Ectodermal cell (in vitro differentiated cells): ENCODE results near the gene TRIP6.

Source experiments
- H3K27ac ChIP-seq: 2 replicates; pipeline ENCODE4 v1.7.0; 2013; ENCODE audit warnings: mild to moderate bottlenecking, low read depth, low read length; ENCODE audit not compliant: insufficient read depth, poor library complexity, severe bottlenecking
- H3K27me3 ChIP-seq: 2 replicates; pipeline ENCODE4 v1.7.0; 2013; ENCODE audit warnings: mild to moderate bottlenecking, low read length; ENCODE audit not compliant: insufficient read depth, control insufficient read depth, poor library complexity, severe bottlenecking
- H3K36me3 ChIP-seq: one replicate; pipeline ENCODE4 v1.7.0; 2013; ENCODE audit warnings: low read length; ENCODE audit not compliant: control insufficient read depth, insufficient read depth
- H3K4me1 ChIP-seq: one replicate; pipeline ENCODE4 v1.7.0; 2013; ENCODE audit warnings: low read length; ENCODE audit not compliant: control insufficient read depth, insufficient read depth
- H3K4me3 ChIP-seq: 2 replicates; pipeline ENCODE4 v1.7.0; 2013; ENCODE audit warnings: low read depth, low read length, control low read depth; ENCODE audit not compliant: insufficient read depth
- H3K9me3 ChIP-seq: 2 replicates; pipeline ENCODE4 v1.7.0; 2013; ENCODE audit warnings: mild to moderate bottlenecking, low read length, moderate library complexity; ENCODE audit not compliant: control insufficient read depth
- WGBS, 2 experiments: methylation state at CpG; one replicate each; pipeline ENCODE4 v1.1.7; 2013; ENCODE audit warnings: missing lambda C conversion rate in 2 of 2; 5-methylcytosine and 5-hydroxymethylcytosine counted together

The TRIP6 gene

DNA sequence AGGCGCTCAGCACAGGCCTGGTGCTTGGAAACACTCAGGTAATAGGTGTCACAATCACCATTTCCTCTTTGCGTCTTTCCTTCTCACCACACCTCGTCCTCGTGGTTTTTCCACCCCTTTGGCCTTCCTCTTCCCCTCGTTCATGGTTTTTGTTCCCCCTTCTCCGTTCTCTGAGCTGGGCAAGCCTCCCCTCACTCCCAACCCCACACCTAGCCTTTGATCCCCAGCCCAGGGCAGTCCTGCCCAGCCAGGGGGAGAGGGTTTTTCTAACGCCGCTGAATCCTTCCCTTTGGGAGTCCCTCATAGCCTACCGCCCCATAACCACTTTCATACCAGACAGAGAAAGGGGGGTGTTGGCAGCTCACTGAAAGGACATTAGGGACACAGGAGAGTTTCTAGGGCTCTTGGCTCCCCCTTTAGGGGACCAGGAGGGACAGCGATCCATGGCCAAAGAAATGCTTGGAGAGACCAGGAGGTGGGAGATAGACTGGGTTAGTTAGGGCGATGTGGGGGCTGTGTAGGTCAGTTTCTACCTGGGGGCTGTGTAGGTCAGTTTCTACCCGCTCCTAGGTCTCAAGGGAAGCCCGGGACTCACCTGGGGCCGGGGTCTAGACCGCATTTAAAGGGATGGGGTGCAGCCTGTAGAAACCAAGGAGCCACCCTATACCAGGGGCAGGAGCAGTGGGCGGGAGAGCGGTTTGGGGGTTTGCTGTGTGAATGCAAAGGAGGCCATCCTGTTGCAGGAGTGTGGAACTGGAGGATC lies 41.3 kb upstream of the TRIP6 start:
- Histone ChIP-seq H3K36me3 (peaks cover 28% of the 10 kb centered on the region), H3K9me3 (no peaks in the 10 kb centered on the region), H3K4me1 (peaks cover 8% of the 10 kb centered on the region), H3K27me3 (no peaks in the 10 kb centered on the region), H3K27ac (no peak overlapping the region), H3K4me3 (peak overlapping the region; percentile 88)
- WGBS, 2 experiments: 3 to 7% methylated on average over 16 to 17 of the region's 17 CpGs

DNA sequence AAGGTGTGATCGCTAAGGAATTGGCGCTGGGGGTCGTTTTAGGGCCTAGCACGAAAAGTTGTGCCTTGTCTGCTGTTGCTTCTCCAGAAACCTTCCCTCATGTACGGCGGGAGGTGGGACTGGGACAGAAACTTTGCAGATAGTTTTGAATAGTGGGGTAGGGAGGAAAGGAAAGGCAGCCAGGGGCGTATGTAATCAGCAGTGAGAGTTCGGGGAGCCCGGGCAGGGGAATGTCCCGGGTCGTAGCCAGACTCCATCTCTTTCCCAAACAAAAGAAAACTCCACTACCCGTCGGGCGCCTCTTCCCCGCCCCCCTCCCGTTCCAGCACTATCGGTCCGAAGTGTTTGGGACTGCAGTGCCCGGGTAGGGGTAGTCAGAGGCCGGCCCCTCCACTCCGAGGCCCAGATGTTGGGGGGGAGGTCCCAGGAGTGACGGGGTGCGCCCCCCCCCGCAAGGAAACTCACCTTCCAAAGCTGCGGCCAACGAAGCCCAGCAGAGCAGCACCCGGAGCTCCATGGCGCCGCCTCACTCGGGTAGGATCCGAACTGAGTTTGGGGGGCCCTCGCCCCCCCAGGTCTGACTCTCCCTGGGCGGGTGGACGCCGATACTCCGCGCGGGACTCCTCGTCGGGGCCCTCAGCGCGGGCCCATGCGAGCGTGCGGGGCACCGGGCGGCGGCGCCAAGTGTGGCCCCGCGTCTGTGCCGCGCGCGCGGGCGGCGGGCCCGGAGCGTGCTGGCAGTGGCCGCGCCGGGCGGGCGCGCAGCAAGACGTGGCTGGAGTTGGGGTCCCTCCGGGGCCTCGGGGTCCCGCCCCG lies 40.5 kb upstream of the TRIP6 start:
- Histone ChIP-seq H3K9me3 (no peaks in the 10 kb centered on the region), H3K4me1 (peaks cover 8% of the 10 kb centered on the region), H3K36me3 (peaks cover 25% of the 10 kb centered on the region), H3K27ac (no peak overlapping the region), H3K27me3 (no peaks in the 10 kb centered on the region), H3K4me3 (peak overlapping the region; percentile 88)
- WGBS, 2 experiments: 0 to 1% methylated on average over 70 to 71 of the region's 71 CpGs

- peak within 1 kb of the TSS; percentile 86 for H3K27ac ChIP-seq
- H3K36me3 ChIP-seq: peaks cover 16% of the 10 kb centered on the region
- peaks cover 8% of the 10 kb centered on the region for H3K4me1 ChIP-seq
- H3K4me3 ChIP-seq: peak within 1 kb of the TSS; percentile 88
- no peaks in the 10 kb centered on the region for H3K27me3 ChIP-seq
- no peaks in the 10 kb centered on the region for H3K9me3 ChIP-seq
- 0 to 1% methylated on average over 80 of the region's 80 CpGs for WGBS, 2 experiments
These were observed 39.6 kb upstream of the TRIP6 start, which contains the start of gene EPHB4 for GRCh38 chr7:100827330-100828226. Gene EPHB4, minus strand, starts transcription at chr7:100827523. Its CDS starts 493 bp downstream, at chr7:100827030.

DNA sequence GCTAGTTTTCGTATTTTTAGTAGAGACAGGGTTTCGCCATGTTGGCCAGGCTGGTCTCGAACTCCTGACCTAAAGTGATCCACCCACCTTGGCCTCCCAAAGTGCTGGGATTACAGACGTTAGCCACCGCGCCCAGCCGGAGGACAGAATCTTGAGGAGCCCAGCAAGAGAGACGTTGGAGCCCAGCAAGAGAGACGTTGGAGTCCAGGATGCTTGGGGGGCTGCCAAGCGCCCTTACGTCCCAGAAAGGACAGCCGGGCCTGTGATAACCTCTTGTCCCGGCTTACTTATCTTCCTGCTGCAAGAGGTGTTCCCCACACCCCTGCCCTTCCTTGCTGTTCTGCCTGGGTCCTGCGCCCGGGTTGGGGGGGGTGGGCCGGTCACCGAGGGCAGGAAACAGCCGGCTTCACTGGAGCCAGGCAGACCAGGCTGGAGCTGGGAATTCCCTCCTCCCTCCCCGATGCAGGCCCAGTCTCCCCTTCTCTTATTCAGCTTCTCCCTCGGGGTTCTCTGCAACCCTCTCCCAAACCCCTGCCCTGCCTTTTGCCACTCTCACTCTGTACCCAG lies 38.0 kb upstream of the TRIP6 start:
- Histone ChIP-seq H3K4me1 (peaks cover 8% of the 10 kb centered on the region), H3K9me3 (no peaks in the 10 kb centered on the region), H3K27me3 (no peaks in the 10 kb centered on the region), H3K36me3 (peaks cover under 1% of the 10 kb centered on the region), H3K27ac (no peak overlapping the region), H3K4me3 (no peak overlapping the region)
- WGBS, 2 experiments: 74 to 78% methylated on average over 20 of the region's 20 CpGs

DNA sequence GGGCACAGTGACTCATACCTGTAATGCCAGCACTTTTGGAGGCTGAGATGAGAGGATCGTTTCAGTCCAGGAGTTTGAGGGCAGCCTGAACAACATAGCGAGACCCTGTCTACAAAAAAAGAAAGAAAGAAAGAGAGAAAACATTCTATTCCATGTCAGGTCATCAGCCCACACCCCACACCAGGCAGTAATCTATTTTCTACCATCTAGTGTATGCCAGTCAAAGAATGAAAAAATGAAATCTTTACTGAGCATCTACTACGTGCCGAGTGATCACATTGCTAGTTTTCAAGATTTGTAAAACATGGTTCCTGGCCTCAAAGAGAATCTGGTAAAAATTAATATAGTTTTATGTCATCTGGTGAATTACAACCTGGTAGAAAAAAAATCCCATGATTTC lies 36.8 kb upstream of the TRIP6 start:
- H3K27ac ChIP-seq: no peak overlapping the region
- no peak overlapping the region for H3K4me3 ChIP-seq
- H3K36me3 ChIP-seq: no peaks in the 10 kb centered on the region
- no peaks in the 10 kb centered on the region for H3K4me1 ChIP-seq
- H3K27me3 ChIP-seq: no peaks in the 10 kb centered on the region
- 98 to 99% methylated on average over 4 of the region's 4 CpGs for WGBS, 2 experiments
- no peaks in the 10 kb centered on the region for H3K9me3 ChIP-seq

GRCh38 chr7:100832281-100832633 lies 34.9 kb upstream of the TRIP6 start:
- H3K36me3 ChIP-seq: no peaks in the 10 kb centered on the region
- H3K4me3 ChIP-seq: no peak overlapping the region
- H3K27ac ChIP-seq: no peak overlapping the region
- no peaks in the 10 kb centered on the region for H3K27me3 ChIP-seq
- WGBS, 2 experiments: 94 to 97% methylated on average over 4 of the region's 5 CpGs
- H3K4me1 ChIP-seq: peaks cover 6% of the 10 kb centered on the region
- no peaks in the 10 kb centered on the region for H3K9me3 ChIP-seq

DNA sequence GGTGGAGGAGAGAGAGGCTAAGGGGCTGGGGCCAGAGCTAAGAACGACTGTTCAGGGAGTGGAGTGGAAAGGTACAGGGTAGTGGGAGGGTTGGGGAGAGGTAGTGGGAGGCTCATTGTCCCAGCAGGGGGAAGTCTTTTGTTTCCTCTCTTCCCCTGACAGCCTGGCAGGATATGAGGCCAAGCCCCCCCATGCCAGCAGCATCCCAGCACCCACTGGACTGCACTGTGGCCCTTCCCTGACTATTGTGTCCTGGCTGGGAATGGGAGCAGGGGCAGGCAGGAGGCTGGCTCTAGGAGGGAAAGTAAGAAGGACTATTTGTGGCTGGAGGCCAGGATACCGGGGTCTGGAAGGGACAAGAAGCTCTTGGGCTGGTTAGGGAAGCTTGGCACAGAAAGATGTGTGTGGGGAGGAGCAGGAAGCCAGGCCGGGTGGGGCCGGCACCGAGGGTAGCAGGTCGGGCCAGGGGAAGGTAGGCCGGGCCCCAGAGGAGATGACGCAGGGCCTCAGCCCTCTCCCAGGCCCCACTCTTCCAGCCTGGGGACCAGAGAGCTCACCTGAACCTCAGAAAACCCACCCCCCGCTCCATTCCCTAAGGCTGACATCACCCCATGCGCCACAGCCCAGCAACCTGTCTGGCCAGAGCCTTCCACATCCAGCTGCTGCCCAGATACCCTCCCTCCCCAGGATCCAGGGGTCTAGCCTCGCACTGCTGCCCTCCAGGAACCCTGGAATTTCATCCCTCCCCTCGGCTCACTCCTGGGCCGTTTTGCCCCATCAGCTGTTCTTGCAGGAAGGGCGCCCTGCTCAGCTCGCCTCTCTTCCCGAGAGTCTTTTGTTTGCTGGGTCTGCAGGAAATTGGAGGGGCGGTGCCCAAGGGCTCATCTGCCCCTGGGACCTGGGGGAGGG lies 31.0 kb upstream of the TRIP6 start:
- 5 to 6% methylated on average over 16 to 17 of the region's 17 CpGs for WGBS, 2 experiments
- Histone ChIP-seq H3K4me3 (no peak overlapping the region), H3K4me1 (peaks cover 6% of the 10 kb centered on the region), H3K27ac (peak overlapping the region; percentile 65), H3K36me3 (no peaks in the 10 kb centered on the region), H3K9me3 (no peaks in the 10 kb centered on the region), H3K27me3 (no peaks in the 10 kb centered on the region)

- no peaks in the 10 kb centered on the region for H3K27me3 ChIP-seq
- 3% methylated on average over 6 of the region's 6 CpGs for WGBS, 2 experiments
- H3K4me1 ChIP-seq: peaks cover 6% of the 10 kb centered on the region
- H3K27ac ChIP-seq: peak overlapping the region; percentile 90
- H3K36me3 ChIP-seq: no peaks in the 10 kb centered on the region
- H3K9me3 ChIP-seq: no peaks in the 10 kb centered on the region
- H3K4me3 ChIP-seq: peak overlapping the region; percentile 40
These were observed 30.4 kb upstream of the TRIP6 start for GRCh38 chr7:100836812-100837098.

GRCh38 chr7:100837099-100837836 lies 29.9 kb upstream of the TRIP6 start:
- Histone ChIP-seq H3K36me3 (no peaks in the 10 kb centered on the region), H3K4me3 (peak overlapping the region; percentile 40), H3K4me1 (peaks cover 6% of the 10 kb centered on the region), H3K27ac (peak overlapping the region; percentile 90), H3K27me3 (no peaks in the 10 kb centered on the region), H3K9me3 (no peaks in the 10 kb centered on the region)
- 3% methylated on average over 37 of the region's 37 CpGs for WGBS, 2 experiments
